HL-60 (cell line): ENCODE measurements around the gene KLC1.

Experiments used
- CTCF ChIP-seq: IDR thresholded peaks from one replicate; pipeline ENCODE4 v1.5.1; 2011; ENCODE audit warnings: low read length, control low read depth, inconsistent platforms; ENCODE audit not compliant: insufficient read depth
- GABPA ChIP-seq: IDR thresholded peaks from 2 replicates; pipeline ENCODE4 v1.6.1; 2012; ENCODE audit warnings: low read depth
- POLR2AphosphoS5 ChIP-seq: IDR thresholded peaks from 2 replicates; pipeline ENCODE4 v1.6.1; 2012; ENCODE audit warnings: low read depth
- REST ChIP-seq: IDR thresholded peaks from 2 replicates; pipeline ENCODE4 v1.6.1; 2012; ENCODE audit warnings: low read depth; ENCODE audit not compliant: insufficient replicate concordance

DNA sequence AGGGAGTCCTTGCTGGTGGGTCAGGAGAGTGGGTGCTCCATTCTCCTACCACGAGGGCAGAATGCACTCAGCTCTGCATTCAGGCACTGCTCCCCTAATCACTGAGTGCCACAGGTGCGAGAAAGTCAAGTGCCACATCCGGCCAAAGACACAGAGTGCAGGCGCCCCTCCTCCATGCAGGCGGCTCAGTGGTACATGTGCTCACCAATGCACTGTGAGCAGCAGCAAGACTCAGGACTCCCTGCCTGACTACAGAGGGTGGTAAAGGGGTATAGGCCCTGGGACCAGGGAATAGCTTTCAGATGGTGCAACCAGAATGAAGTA lies 119.5 kb downstream of the KLC1 start:
- no peak for TF ChIP-seq CTCF
- no peak for TF ChIP-seq REST
- no peak for TF ChIP-seq POLR2AphosphoS5
- no peak for TF ChIP-seq GABPA
